DOHH2 (cell line): ENCODE results near the gene KPNA6.

Experiments used
- H3F3A ChIP-seq: fragments of 200-600 bp; sonication (generic), shearing (Covaris generic); 2 replicates; pipeline ENCODE4 v1.6.0; 2016; ENCODE audit warnings: antibody characterized with exemption, mild to moderate bottlenecking; ENCODE audit not compliant: control insufficient read depth, insufficient read depth
- H3K27ac ChIP-seq: fragments of 200-600 bp; sonication (generic); 2 replicates; pipeline ENCODE4 v1.5.1; 2014; ENCODE audit warnings: low read depth, mild to moderate bottlenecking, low read length, moderate library complexity
- H3K27me3 ChIP-seq: fragments of 200-600 bp; sonication (generic); 2 replicates; pipeline ENCODE4 v1.6.1; 2014; ENCODE audit warnings: mild to moderate bottlenecking, low read length, mixed read lengths; ENCODE audit not compliant: control insufficient read depth
- H3K36me3 ChIP-seq: fragments of 200-600 bp; sonication (generic); 2 replicates; pipeline ENCODE4 v1.6.1; 2014; ENCODE audit warnings: mild to moderate bottlenecking, low read length, moderate library complexity, mixed read lengths; ENCODE audit not compliant: control insufficient read depth
- H3K4me1 ChIP-seq: fragments of 200-600 bp; sonication (generic); 2 replicates; pipeline ENCODE4 v1.6.1; 2014; ENCODE audit warnings: mild to moderate bottlenecking, low read length, mixed read lengths; ENCODE audit not compliant: control insufficient read depth
- H3K4me2 ChIP-seq: fragments of 200-600 bp; sonication (generic); 2 replicates; pipeline ENCODE4 v1.6.0; 2014; ENCODE audit warnings: mild to moderate bottlenecking, low read length, moderate library complexity
- H3K4me3 ChIP-seq: fragments of 200-600 bp; sonication (generic); 2 replicates; pipeline ENCODE4 v1.5.1; 2014; ENCODE audit warnings: mild to moderate bottlenecking, low read length, mixed read lengths
- H3K79me2 ChIP-seq: fragments of 200-600 bp; sonication (generic); 2 replicates; pipeline ENCODE4 v1.6.1; 2014; ENCODE audit warnings: mild to moderate bottlenecking, low read length, mixed read lengths; ENCODE audit not compliant: control insufficient read depth
- H3K9me2 ChIP-seq: fragments of 200-600 bp; sonication (generic); replicated peaks from 2 replicates; pipeline ENCODE4 v1.6.1; 2014; ENCODE audit warnings: mild to moderate bottlenecking, low read length, mixed read lengths; ENCODE audit not compliant: control insufficient read depth
- H3K9me3 ChIP-seq: fragments of 200-600 bp; sonication (generic); 2 replicates; pipeline ENCODE4 v1.6.1; 2014; ENCODE audit warnings: antibody characterized with exemption, low read length, mixed read lengths; ENCODE audit not compliant: control insufficient read depth, insufficient read depth
- H4K20me1 ChIP-seq: fragments of 200-600 bp; sonication (generic); 2 replicates; pipeline ENCODE4 v1.6.0; 2014; ENCODE audit warnings: low read depth, mild to moderate bottlenecking, antibody characterized with exemption, low read length, moderate library complexity; ENCODE audit not compliant: control insufficient read depth, insufficient read depth
- EZH2phosphoT487 ChIP-seq: fragments of 200-600 bp; sonication (generic); IDR thresholded peaks from 2 replicates; pipeline ENCODE4 v1.6.1; 2017; ENCODE audit warnings: borderline replicate concordance, mild to moderate bottlenecking, antibody characterized with exemption, low read length, moderate library complexity, mixed read lengths
- TF ChIP-seq, protein P1 (sequence below): fragments of 200-600 bp; sonication (generic); IDR thresholded peaks from one replicate; pipeline ENCODE4 v1.5.1; 2014; ENCODE audit warnings: antibody characterized with exemption, mild to moderate bottlenecking, low read depth, low read length; ENCODE audit not compliant: poor library complexity, severe bottlenecking

The KPNA6 gene

DNA sequence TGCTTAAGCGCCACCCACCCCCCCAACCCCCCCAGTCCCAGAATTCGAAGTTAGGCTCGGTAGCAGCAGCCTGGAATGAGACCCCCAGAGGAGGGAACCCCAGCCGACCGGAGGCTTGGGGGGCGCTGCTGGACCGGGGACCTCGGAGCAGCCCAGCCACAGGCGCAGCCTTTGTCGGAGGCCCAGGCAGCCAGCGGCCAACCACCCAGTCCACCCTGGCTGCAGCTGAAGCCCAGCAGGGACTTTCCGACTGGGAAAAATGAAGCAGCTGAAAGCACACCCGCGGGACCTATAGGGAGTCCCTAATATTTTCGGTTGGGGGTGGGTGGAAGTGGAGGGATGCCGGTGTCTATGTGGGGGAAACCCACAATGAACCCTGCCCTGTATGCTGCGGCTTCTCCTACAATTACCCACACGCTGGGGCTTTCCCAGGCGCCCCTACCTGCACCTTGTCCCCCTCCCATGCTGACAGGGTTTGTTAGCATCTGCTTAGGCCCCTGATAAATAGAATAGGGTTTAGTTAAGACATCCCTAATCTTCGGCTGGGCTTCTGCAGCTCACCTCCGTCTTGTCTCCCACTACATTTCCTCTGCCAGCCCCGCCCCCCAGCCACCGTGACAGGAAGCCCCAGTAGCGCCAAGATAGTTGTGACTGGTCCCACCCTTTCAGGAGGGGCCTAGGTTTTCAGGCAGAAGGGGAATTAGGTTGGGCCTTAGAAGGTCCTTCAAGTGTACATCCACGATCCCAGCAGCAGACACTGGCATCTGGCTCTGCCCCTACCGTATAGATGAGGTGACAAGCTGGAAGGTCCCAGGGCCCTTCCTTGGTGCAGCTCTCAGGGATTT lies 93.4 kb downstream of the KPNA6 start:
- Histone ChIP-seq H3K36me3 (peaks cover 26% of the 10 kb centered on the region), H3K79me2 (peaks cover 7% of the 10 kb centered on the region), H4K20me1 (no peaks in the 10 kb centered on the region), H3K9me2 (no peaks in the 10 kb centered on the region), H3K4me2 (peak overlapping the region; percentile 83), H3K27ac (peak overlapping the region; percentile 1; the same call in 1 of the 2 replicates), H3K4me3 (peak overlapping the region; percentile 86), H3K9me3 (no peaks in the 10 kb centered on the region), H3F3A (peaks cover 11% of the 10 kb centered on the region; the same call in 1 of the 2 replicates), H3K27me3 (no peaks in the 10 kb centered on the region), H3K4me1 (peaks cover 43% of the 10 kb centered on the region)
- no peak for TF ChIP-seq EZH2phosphoT487
- TF ChIP-seq, protein P1, sequence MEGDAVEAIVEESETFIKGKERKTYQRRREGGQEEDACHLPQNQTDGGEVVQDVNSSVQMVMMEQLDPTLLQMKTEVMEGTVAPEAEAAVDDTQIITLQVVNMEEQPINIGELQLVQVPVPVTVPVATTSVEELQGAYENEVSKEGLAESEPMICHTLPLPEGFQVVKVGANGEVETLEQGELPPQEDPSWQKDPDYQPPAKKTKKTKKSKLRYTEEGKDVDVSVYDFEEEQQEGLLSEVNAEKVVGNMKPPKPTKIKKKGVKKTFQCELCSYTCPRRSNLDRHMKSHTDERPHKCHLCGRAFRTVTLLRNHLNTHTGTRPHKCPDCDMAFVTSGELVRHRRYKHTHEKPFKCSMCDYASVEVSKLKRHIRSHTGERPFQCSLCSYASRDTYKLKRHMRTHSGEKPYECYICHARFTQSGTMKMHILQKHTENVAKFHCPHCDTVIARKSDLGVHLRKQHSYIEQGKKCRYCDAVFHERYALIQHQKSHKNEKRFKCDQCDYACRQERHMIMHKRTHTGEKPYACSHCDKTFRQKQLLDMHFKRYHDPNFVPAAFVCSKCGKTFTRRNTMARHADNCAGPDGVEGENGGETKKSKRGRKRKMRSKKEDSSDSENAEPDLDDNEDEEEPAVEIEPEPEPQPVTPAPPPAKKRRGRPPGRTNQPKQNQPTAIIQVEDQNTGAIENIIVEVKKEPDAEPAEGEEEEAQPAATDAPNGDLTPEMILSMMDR, result peak; percentile 40

DNA sequence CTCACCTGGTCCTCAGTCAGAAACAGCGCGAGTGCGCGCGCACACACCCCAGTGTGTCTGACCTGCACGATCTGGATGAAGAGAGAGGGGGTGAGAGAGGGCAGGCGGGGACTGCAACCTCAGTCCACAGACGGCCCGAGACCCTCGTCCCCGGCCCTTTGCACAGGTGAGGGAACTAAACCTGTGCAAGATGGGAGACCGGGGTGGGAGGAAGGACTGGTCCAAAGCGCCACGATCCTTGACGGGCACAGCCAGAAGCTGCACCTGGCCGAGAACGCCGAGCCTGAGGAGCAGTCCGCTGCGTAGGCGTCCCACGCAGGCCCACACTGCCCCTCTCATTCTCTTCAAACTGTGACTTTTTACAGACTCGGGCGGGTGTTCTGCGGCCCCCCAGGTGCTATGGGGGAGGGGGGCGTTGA lies 97.1 kb downstream of the KPNA6 start:
- Histone ChIP-seq H4K20me1 (no peaks in the 10 kb centered on the region), H3K4me2 (peak overlapping the region; percentile 94), H3F3A (0 out of 2 replicates have a peak, but pooled peaks cover 4% of the 10 kb centered on the region), H3K27ac (no peak overlapping the region), H3K4me1 (peaks cover 44% of the 10 kb centered on the region), H3K27me3 (no peaks in the 10 kb centered on the region), H3K79me2 (peaks cover 10% of the 10 kb centered on the region), H3K36me3 (peaks cover 13% of the 10 kb centered on the region), H3K9me3 (no peaks in the 10 kb centered on the region), H3K9me2 (no peaks in the 10 kb centered on the region), H3K4me3 (peak overlapping the region; percentile 82)
- TF ChIP-seq, protein P1, result no peak
- TF ChIP-seq EZH2phosphoT487, result no peak

DNA sequence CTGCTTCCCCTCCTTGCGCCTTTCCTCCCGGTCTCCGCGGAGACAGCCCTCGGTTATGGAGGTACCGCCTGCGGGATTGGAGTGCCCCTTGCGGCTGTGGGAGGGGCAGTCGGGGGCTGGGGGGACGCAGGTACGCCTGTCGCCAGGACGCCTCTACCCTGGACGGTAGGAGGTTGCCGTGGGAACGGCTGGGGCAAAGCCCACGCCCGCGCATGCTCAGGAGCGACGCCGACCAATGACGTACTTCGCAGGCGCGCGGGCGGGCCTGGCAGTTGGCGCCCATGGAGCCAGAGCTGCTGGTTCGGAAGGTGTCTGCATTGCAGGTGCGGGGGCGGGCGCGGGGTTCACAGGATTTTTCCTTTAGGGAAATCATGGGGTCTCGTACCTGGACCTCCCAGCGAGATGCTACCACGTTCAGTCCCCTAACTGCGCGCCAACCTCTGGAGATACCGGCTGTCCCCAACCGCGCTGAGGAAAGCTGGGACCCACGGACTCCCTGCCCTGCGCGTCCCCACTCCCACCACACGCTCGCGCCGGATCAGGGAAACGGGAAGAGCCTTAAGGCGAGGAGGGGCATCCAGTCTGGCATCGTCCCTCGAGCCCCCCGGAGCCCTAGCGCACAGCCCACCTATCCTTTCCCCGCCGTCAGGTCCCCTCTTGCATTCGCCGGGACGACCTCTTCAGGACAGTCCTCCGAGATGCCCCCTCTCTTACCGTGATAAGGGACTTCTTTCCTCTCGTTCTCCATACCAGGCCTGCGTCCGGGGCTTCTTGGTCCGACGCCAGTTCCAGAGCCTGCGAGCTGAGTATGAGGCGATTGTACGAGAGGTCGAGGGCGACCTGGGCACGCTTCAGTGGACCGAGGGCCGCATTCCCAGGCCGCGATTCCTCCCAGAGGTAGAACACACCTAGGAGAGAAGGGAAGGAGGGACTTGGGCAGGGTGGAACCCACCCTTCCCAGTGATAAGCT lies 97.8 kb downstream of the KPNA6 start, which contains the start of gene IQCC:
TSS of gene IQCC (plus strand) at position 271 of the 970 bp plus-strand sequence. CDS start at position 282, 11 bp downstream.
- H3K36me3 ChIP-seq, result peaks cover 13% of the 10 kb centered on the region
- no peaks in the 10 kb centered on the region for H4K20me1 ChIP-seq
- H3F3A ChIP-seq, result 0 out of 2 replicates have a peak, but pooled peaks cover 4% of the 10 kb centered on the region
- H3K79me2 ChIP-seq, result peaks cover 10% of the 10 kb centered on the region
- TF ChIP-seq, protein P1, result no peak
- no peak for TF ChIP-seq EZH2phosphoT487
- H3K4me3 ChIP-seq, result peak within 1 kb of the TSS; percentile 82
- H3K4me2 ChIP-seq, result peak within 1 kb of the TSS; percentile 94
- H3K9me2 ChIP-seq, result no peaks in the 10 kb centered on the region
- H3K27ac ChIP-seq, result no peak within 1 kb of the TSS
- H3K27me3 ChIP-seq, result no peaks in the 10 kb centered on the region
- peaks cover 36% of the 10 kb centered on the region for H3K4me1 ChIP-seq
- H3K9me3 ChIP-seq, result no peaks in the 10 kb centered on the region
